ENCODE results near the gene ME3. TPM values are rescaled to one million over a fixed set of nuclear protein-coding genes. Genes with fewer than 3 reads are reported as not detected.
A peak's percentile ranks its signal among the peaks of the same experiment; 100 is the strongest.

Gene ME3
- total and polyA plus RNA-seq, 11 donors: 11.3 to 51.5 (median 31.3) TPM

- no peak overlapping the region for H3K4me3 ChIP-seq
- intact Hi-C loops (cut with DNase I): no loop called here
- H3K27me3 ChIP-seq: no peaks in the 10 kb centered on the region
- no peaks in the 10 kb centered on the region for H3K36me3 ChIP-seq
- no peak for DNase-seq
- H3K4me1 ChIP-seq: peaks cover 0 to 17% (median 6%) of the 10 kb centered on the region in 12 donors
- H3K9me3 ChIP-seq: peaks cover 0 to 8% (median 0%) of the 10 kb centered on the region in 12 donors
- WGBS, 4 donors: 72 to 83% (median 79%) methylated on average over 2 of the region's 2 CpGs
- TF ChIP-seq POLR2A (IDR thresholded peaks at IDR 0.05) (no peak), CTCF (IDR thresholded peaks at IDR 0.05) (no peak)
- peak in 2 of 4 donors; percentile 24 to 47 for ATAC-seq
- no peak overlapping the region for H3K27ac ChIP-seq
These were observed 28.1 kb downstream of the ME3 start for GRCh38 chr11:86644291-86644690.

- no peak for DNase-seq
- H3K27ac ChIP-seq: peak overlapping the region in 2 of 12 donors; percentile 39 to 52
These were observed 30.7 kb downstream of the ME3 start for GRCh38 chr11:86641537-86642261.

DNA sequence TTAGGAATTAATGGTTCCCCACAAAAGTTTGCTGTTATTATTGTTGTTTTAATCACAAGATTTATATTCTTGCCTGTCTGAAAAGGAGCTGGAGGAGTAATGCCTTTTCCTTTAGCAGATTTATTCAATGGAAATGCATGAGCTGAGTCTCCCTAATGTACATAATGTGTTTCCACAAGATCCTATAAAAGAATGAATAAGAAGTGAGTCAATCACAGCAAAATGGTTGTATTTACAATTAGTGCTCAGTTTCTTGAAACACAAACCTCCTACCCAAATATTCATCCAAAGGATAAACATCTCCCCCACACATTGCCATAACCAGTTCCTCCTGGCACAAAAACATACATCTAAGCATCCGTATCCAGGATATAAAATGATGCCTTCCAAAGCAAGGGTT is 33.3 kb downstream of the ME3 start:
- 90 to 100% (median 98%) methylated on average over 1 of the region's 1 CpG for WGBS, 4 donors
- no peak overlapping the region for H3K27ac ChIP-seq
- H3K36me3 ChIP-seq: peaks cover 0 to 5% (median 0%) of the 10 kb centered on the region in 9 donors
- H3K27me3 ChIP-seq: no peaks in the 10 kb centered on the region
- H3K9me3 ChIP-seq: peaks cover 0 to 7% (median 0%) of the 10 kb centered on the region in 12 donors
- H3K4me1 ChIP-seq: peaks cover 0 to 13% (median 5%) of the 10 kb centered on the region in 12 donors
- H3K4me3 ChIP-seq: no peak overlapping the region
- DNase-seq (no peak), ATAC-seq (no peak)
- TF ChIP-seq POLR2A (IDR thresholded peaks at IDR 0.05) (no peak), CTCF (IDR thresholded peaks at IDR 0.05) (no peak)
- intact Hi-C loops (cut with DNase I): no loop called here

More at GRCh38 chr11:86641537-86642261, 30.7 kb downstream of the ME3 start:
- Histone ChIP-seq H3K4me3 (no peak overlapping the region), H3K4me1 (peaks cover 0 to 17% (median 6%) of the 10 kb centered on the region in 12 donors), H3K27me3 (no peaks in the 10 kb centered on the region), H3K36me3 (peaks cover 0 to under 1% (median 0%) of the 10 kb centered on the region in 9 donors), H3K9me3 (no peaks in the 10 kb centered on the region)
- intact Hi-C loops (cut with DNase I): no loop called here
- ATAC-seq: peak in 1 of 4 donors; percentile 41
- WGBS, 4 donors: 80 to 96% (median 90%) methylated on average over 1 of the region's 1 CpG
- TF ChIP-seq POLR2A (IDR thresholded peaks at IDR 0.05) (no peak), CTCF (IDR thresholded peaks at IDR 0.05) (peak in 1 of 12 donors; percentile 5)

DNA sequence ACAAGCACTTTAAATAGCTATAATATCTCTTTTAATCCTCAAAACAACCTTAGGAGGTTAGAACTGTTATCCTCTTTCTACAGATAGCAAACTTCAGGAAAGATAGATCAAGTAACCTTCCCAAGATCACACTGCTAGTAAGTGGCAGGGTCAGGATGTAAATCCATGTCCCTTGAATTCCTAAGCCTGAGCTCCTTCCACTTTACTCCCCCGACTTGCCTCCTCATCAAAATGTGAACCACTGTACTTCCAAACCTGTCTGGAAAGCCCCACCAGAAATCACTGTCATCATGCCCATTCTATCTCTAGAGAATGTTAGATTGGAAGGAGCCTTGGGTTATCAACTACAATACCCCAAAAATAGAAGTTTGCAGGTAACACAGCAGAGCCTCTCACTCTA is 33.7 kb downstream of the ME3 start:
- no peak overlapping the region for H3K27ac ChIP-seq
- TF ChIP-seq CTCF (IDR thresholded peaks at IDR 0.05): no peak
- no peak overlapping the region for H3K4me3 ChIP-seq
- H3K4me1 ChIP-seq: peaks cover 0 to 13% (median 4%) of the 10 kb centered on the region in 12 donors
- H3K36me3 ChIP-seq: peaks cover 0 to 5% (median 0%) of the 10 kb centered on the region in 9 donors
- WGBS, 4 donors: 89 to 100% (median 96%) methylated on average over 1 of the region's 1 CpG
- DNase-seq (no peak), ATAC-seq (no peak)
- no peaks in the 10 kb centered on the region for H3K27me3 ChIP-seq
- peaks cover 0 to 7% (median 0%) of the 10 kb centered on the region in 12 donors for H3K9me3 ChIP-seq
- intact Hi-C loops (cut with DNase I): no loop called here
